GM21367 (cell line): ENCODE measurements around the gene PPFIA2.

Experiments
- ATAC-seq: cut with Tn5 transposase; IDR thresholded peaks from one replicate; pipeline ENCODE4 v1.9.1; 2021; ENCODE audit not compliant: unreplicated experiment

The PPFIA2 gene

GRCh38 chr12:81284137-81284536, 475.0 kb downstream of the PPFIA2 start:
- ATAC-seq = no peak

- no peak for ATAC-seq
Measured at GRCh38 chr12:81274637-81275529, 484.3 kb downstream of the PPFIA2 start.

- no peak for ATAC-seq
Measured at GRCh38 chr12:81270385-81270784, 488.8 kb downstream of the PPFIA2 start.

GRCh38 chr12:81263072-81263471, 496.1 kb downstream of the PPFIA2 start:
- no peak for ATAC-seq

- ATAC-seq = no peak
Measured at GRCh38 chr12:81261508-81262207, 497.5 kb downstream of the PPFIA2 start.

- no peak for ATAC-seq
Measured at GRCh38 chr12:81259360-81259759, 499.8 kb downstream of the PPFIA2 start.

GRCh38 chr12:81257947-81258551, 501.1 kb downstream of the PPFIA2 start:
- ATAC-seq = no peak

- ATAC-seq = no peak
Measured at GRCh38 chr12:81255947-81256346, 503.2 kb downstream of the PPFIA2 start.

- ATAC-seq = no peak
Measured at GRCh38 chr12:81255456-81255855, 503.7 kb downstream of the PPFIA2 start.

- no peak for ATAC-seq
Measured at GRCh38 chr12:81253360-81253759, 505.8 kb downstream of the PPFIA2 start.

GRCh38 chr12:81252228-81252627, 506.9 kb downstream of the PPFIA2 start:
- no peak for ATAC-seq

- no peak for ATAC-seq
Measured at GRCh38 chr12:81249976-81250375, 509.2 kb downstream of the PPFIA2 start.

GRCh38 chr12:81245907-81246570, 513.1 kb downstream of the PPFIA2 start:
- no peak for ATAC-seq

- no peak for ATAC-seq
Measured at GRCh38 chr12:81245458-81245857, 513.7 kb downstream of the PPFIA2 start.

- ATAC-seq = no peak
Measured at GRCh38 chr12:81231574-81232368, 527.4 kb downstream of the PPFIA2 start.

- ATAC-seq = no peak
Measured at GRCh38 chr12:81229759-81230158, 529.4 kb downstream of the PPFIA2 start.

GRCh38 chr12:81224626-81225025, 534.5 kb downstream of the PPFIA2 start:
- ATAC-seq = no peak

GRCh38 chr12:81222846-81223592, 536.1 kb downstream of the PPFIA2 start:
- ATAC-seq = no peak

- no peak for ATAC-seq
Measured at GRCh38 chr12:81221681-81222080, 537.5 kb downstream of the PPFIA2 start.

GRCh38 chr12:81216739-81217138, 542.4 kb downstream of the PPFIA2 start:
- ATAC-seq = no peak
